ENCODE measurements around the gene CLNK. TPM values are rescaled to one million over a fixed set of nuclear protein-coding genes. Genes with fewer than 3 reads are reported as not detected.
A peak's percentile ranks its signal among the peaks of the same experiment; 100 is the strongest.

The CLNK gene
- total and polyA plus RNA-seq, 10 donors = 0.39 to 2.8 (median 1.3) TPM

DNA sequence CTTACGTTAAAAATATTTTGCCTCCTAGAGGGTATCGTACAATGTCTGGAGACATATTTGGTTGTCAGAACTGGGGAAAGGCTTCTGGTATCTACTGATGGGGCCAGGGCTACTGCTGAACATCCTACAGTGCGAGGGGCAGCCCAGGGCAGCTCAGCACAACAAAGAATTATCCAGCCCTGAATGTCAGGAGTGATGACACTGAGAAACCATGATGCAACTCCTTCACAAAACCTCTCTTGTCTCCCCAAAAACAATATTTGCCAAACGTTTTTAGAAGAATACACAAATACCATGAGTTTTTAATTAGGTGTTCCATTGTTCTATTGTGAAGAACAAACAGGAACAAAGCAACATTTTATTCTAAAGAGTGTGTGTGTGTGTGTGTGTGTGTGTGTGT lies 43.4 kb upstream of the CLNK start:
- intact Hi-C loops (cut with DNase I; ENCODE audit: low total_unique reads) = no loop called here
- no peak for DNase-seq

GRCh38 chr4:10727140-10727880 lies 42.7 kb upstream of the CLNK start:
- H3K4me3 ChIP-seq = no peak overlapping the region
- no peak for DNase-seq
- peak overlapping the region in 1 of 8 donors; percentile 27 for H3K27ac ChIP-seq
- no peaks in the 10 kb centered on the region for H3K36me3 ChIP-seq
- H3K4me1 ChIP-seq = peaks cover 0 to 17% (median 3%) of the 10 kb centered on the region in 6 donors
- no peaks in the 10 kb centered on the region for H3K27me3 ChIP-seq (replicated peaks in 1 of 7)
- intact Hi-C loops (cut with DNase I; ENCODE audit: low total_unique reads) = no loop called here
- 45 to 58% (median 46%) methylated on average over 6 of the region's 6 CpGs for WGBS, 5 donors
- TF ChIP-seq, protein P1, sequence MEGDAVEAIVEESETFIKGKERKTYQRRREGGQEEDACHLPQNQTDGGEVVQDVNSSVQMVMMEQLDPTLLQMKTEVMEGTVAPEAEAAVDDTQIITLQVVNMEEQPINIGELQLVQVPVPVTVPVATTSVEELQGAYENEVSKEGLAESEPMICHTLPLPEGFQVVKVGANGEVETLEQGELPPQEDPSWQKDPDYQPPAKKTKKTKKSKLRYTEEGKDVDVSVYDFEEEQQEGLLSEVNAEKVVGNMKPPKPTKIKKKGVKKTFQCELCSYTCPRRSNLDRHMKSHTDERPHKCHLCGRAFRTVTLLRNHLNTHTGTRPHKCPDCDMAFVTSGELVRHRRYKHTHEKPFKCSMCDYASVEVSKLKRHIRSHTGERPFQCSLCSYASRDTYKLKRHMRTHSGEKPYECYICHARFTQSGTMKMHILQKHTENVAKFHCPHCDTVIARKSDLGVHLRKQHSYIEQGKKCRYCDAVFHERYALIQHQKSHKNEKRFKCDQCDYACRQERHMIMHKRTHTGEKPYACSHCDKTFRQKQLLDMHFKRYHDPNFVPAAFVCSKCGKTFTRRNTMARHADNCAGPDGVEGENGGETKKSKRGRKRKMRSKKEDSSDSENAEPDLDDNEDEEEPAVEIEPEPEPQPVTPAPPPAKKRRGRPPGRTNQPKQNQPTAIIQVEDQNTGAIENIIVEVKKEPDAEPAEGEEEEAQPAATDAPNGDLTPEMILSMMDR (IDR thresholded peaks at IDR 0.05 in 8 of 11, conservative IDR thresholded peaks at IDR 0.05 in 3 of 11) = no peak
- TF ChIP-seq POLR2AphosphoS5 (IDR thresholded peaks at IDR 0.05) = no peak
- TF ChIP-seq POLR2A (IDR thresholded peaks at IDR 0.05) = no peak
- no peaks in the 10 kb centered on the region for H3K9me3 ChIP-seq

More for the DNA sequence above, 43.4 kb upstream of the CLNK start:
- H3K36me3 ChIP-seq = no peaks in the 10 kb centered on the region
- H3K27ac ChIP-seq = no peak overlapping the region
- no peaks in the 10 kb centered on the region for H3K27me3 ChIP-seq (replicated peaks in 1 of 7)
- no peak for TF ChIP-seq POLR2AphosphoS5 (IDR thresholded peaks at IDR 0.05)
- no peak for TF ChIP-seq POLR2A (IDR thresholded peaks at IDR 0.05)
- TF ChIP-seq, protein P1 (IDR thresholded peaks at IDR 0.05 in 8 of 11, conservative IDR thresholded peaks at IDR 0.05 in 3 of 11) = no peak
- WGBS, 5 donors = 46 to 86% (median 74%) methylated on average over 4 of the region's 4 CpGs
- no peak overlapping the region for H3K4me3 ChIP-seq
- peaks cover 0 to 18% (median 7%) of the 10 kb centered on the region in 6 donors for H3K4me1 ChIP-seq
- H3K9me3 ChIP-seq = no peaks in the 10 kb centered on the region

DNA sequence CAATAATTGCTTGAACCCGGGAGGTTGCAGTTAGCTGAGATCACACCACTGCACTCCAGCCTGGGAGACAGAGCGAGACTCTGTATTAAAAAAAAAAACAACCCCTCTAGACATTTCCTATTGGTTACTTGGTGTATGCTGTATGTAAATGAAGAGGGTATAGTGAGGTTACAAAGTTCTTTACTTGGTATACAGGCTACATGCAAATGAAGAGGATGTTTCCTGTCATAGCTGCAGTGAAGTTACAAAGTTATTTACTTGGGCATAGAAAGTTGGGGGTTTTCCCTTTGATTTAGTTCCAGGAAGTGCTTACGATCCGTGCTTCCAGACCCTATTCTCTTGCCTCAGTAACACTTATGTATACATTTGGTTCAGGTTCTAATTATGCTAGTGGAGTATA lies 38.4 kb upstream of the CLNK start:
- Histone ChIP-seq H3K27me3 (replicated peaks in 1 of 7) (no peaks in the 10 kb centered on the region), H3K9me3 (no peaks in the 10 kb centered on the region), H3K4me3 (no peak overlapping the region), H3K4me1 (peaks cover 0 to 15% (median 1%) of the 10 kb centered on the region in 6 donors), H3K36me3 (no peaks in the 10 kb centered on the region), H3K27ac (peak overlapping the region in 2 of 8 donors; percentile 14 to 30)
- 24 to 45% (median 34%) methylated on average over 4 of the region's 4 CpGs for WGBS, 5 donors
- TF ChIP-seq POLR2AphosphoS5 (IDR thresholded peaks at IDR 0.05) (no peak), POLR2A (IDR thresholded peaks at IDR 0.05) (no peak)
- TF ChIP-seq, protein P1 (IDR thresholded peaks at IDR 0.05 in 8 of 11, conservative IDR thresholded peaks at IDR 0.05 in 3 of 11) = no peak
- intact Hi-C loops (cut with DNase I; ENCODE audit: low total_unique reads) = no loop called here
- DNase-seq = no peak

GRCh38 chr4:10721616-10722015 lies 37.0 kb upstream of the CLNK start:
- WGBS, 5 donors = 93 to 96% (median 94%) methylated on average over 4 of the region's 4 CpGs
- intact Hi-C loops (cut with DNase I; ENCODE audit: low total_unique reads) = no loop called here

More at GRCh38 chr4:10721616-10722015, 37.0 kb upstream of the CLNK start:
- H3K36me3 ChIP-seq = no peaks in the 10 kb centered on the region
- TF ChIP-seq, protein P1 (IDR thresholded peaks at IDR 0.05 in 8 of 11, conservative IDR thresholded peaks at IDR 0.05 in 3 of 11) = no peak
- no peak for TF ChIP-seq POLR2A (IDR thresholded peaks at IDR 0.05)
- no peak for TF ChIP-seq POLR2AphosphoS5 (IDR thresholded peaks at IDR 0.05)
- H3K27me3 ChIP-seq (replicated peaks in 1 of 7) = peaks cover 0 to 5% (median 0%) of the 10 kb centered on the region in 7 donors
- no peak for DNase-seq
- H3K4me3 ChIP-seq = no peak overlapping the region
- H3K27ac ChIP-seq = no peak overlapping the region
- H3K4me1 ChIP-seq = peaks cover 0 to 14% (median 1%) of the 10 kb centered on the region in 6 donors
- H3K9me3 ChIP-seq = no peaks in the 10 kb centered on the region
